ENCODE measurements around the gene SHC1.

SHC1 gene

DNA sequence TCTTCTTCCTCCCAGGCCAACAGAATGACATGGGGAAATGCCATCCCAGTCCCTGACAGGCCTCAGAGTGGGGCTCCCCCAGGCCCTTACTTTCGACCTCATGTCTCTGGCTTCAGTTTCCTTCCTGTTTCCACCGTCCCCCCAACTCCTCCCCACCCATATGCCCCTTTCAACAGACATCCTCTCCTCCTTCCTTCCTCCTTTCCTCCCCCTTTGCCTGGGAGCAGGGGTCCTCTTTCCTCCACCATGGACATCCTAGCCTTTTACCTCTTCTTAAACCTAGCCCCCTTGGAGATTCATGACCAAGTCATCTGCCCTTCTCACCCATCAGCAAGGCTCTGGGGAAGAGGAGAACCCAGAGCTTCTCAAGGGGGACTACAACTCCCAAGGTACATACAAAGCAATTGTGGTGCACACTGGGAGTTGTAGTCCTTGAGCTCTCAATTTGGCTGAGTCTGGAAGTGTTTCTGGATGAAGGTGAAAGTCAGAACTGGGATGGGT is 36.1 kb upstream of the SHC1 start:
- peak overlapping the region; percentile 68 for H3K27ac ChIP-seq (ENCODE audit: low read depth, low read length)
- H3K4me2 ChIP-seq (ENCODE audit: low read length), result peak overlapping the region; percentile 93
- H4K20me1 ChIP-seq (ENCODE audit: control insufficient read depth, insufficient read depth, low read depth, low read length), result no peaks in the 10 kb centered on the region
- no peaks in the 10 kb centered on the region for H3K27me3 ChIP-seq (ENCODE audit: control insufficient read depth, low read length)
- H3K9me2 ChIP-seq (replicated peaks; ENCODE audit: control insufficient read depth, low read length), result no peaks in the 10 kb centered on the region
- H3K4me1 ChIP-seq (ENCODE audit: control insufficient read depth, low read length), result peaks cover 75% of the 10 kb centered on the region
- no peaks in the 10 kb centered on the region for H3K9me3 ChIP-seq (ENCODE audit: control insufficient read depth, insufficient read depth, low read length)
- TF ChIP-seq, protein P1, sequence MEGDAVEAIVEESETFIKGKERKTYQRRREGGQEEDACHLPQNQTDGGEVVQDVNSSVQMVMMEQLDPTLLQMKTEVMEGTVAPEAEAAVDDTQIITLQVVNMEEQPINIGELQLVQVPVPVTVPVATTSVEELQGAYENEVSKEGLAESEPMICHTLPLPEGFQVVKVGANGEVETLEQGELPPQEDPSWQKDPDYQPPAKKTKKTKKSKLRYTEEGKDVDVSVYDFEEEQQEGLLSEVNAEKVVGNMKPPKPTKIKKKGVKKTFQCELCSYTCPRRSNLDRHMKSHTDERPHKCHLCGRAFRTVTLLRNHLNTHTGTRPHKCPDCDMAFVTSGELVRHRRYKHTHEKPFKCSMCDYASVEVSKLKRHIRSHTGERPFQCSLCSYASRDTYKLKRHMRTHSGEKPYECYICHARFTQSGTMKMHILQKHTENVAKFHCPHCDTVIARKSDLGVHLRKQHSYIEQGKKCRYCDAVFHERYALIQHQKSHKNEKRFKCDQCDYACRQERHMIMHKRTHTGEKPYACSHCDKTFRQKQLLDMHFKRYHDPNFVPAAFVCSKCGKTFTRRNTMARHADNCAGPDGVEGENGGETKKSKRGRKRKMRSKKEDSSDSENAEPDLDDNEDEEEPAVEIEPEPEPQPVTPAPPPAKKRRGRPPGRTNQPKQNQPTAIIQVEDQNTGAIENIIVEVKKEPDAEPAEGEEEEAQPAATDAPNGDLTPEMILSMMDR (IDR thresholded peaks at IDR 0.05; ENCODE audit: low read depth, low read length, poor library complexity, severe bottlenecking), result no peak
- no peak for TF ChIP-seq EZH2phosphoT487 (IDR thresholded peaks at IDR 0.05; ENCODE audit: borderline replicate concordance, low read length)
- peak overlapping the region; percentile 93 for H3K4me3 ChIP-seq (ENCODE audit: low read length)
- no peaks in the 10 kb centered on the region for H3K36me3 ChIP-seq (ENCODE audit: control insufficient read depth, low read length)
- peaks cover 20% of the 10 kb centered on the region; the same call in 1 of the 2 replicates for H3F3A ChIP-seq (ENCODE audit: control insufficient read depth, insufficient read depth)
- peaks cover 28% of the 10 kb centered on the region for H3K79me2 ChIP-seq (ENCODE audit: control insufficient read depth, low read length)

DNA sequence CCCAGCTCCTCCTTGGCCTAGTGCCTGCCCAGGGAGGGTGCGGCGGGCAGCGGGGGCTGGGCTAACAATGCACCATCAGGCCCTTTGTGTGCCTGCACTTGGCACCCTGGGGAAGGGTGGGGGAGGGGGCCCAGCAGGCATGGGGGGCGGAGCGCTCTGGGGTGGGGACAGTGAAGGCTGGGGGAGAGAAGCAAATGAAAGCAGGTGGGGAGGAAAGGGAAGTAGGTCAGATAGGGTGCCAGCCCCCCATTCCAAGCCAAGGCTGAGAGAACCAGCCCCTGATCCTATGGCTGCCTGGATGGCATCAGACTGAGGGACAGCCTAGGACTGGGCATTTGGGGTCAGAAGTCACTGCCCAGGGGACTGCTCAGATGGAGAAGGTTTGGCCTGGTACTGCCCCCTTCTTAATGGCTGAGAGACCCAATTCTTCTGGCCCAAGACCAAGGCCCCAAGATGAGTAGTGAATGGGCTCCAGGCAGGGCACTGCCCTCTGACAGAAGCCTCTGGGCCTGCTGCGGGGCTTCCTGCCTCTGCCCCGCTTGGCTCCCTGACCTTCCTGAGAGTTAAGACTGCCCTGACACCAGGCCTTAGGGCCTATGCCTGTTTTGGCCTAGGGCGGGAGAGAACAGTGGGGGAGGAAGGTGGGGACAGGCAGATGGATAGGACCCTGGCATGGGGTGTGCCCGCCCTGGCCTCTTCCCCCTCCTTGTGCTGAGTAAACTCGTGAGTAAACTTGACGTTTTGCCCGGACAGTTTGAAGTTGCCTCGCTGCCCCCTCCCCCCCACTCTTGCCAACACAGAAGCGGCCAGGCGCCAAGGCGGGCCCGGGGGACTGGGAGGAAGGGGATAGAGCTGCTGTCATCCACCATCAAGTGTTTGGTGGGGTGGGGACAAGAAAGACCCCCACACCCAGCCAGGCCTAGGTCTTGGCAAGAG is 34.8 kb upstream of the SHC1 start:
- Histone ChIP-seq H3K4me1 (ENCODE audit: control insufficient read depth, low read length) (peaks cover 75% of the 10 kb centered on the region), H3K27me3 (ENCODE audit: control insufficient read depth, low read length) (no peaks in the 10 kb centered on the region), H4K20me1 (ENCODE audit: control insufficient read depth, insufficient read depth, low read depth, low read length) (no peaks in the 10 kb centered on the region), H3K9me3 (ENCODE audit: control insufficient read depth, insufficient read depth, low read length) (no peaks in the 10 kb centered on the region), H3K79me2 (ENCODE audit: control insufficient read depth, low read length) (peaks cover 28% of the 10 kb centered on the region), H3K27ac (ENCODE audit: low read depth, low read length) (peak overlapping the region; percentile 68), H3K4me2 (ENCODE audit: low read length) (peak overlapping the region; percentile 93), H3K4me3 (ENCODE audit: low read length) (peak overlapping the region; percentile 93), H3K36me3 (ENCODE audit: control insufficient read depth, low read length) (no peaks in the 10 kb centered on the region), H3F3A (ENCODE audit: control insufficient read depth, insufficient read depth) (peaks cover 23% of the 10 kb centered on the region), H3K9me2 (replicated peaks; ENCODE audit: control insufficient read depth, low read length) (no peaks in the 10 kb centered on the region)
- TF ChIP-seq, protein P1 (IDR thresholded peaks at IDR 0.05; ENCODE audit: low read depth, low read length, poor library complexity, severe bottlenecking), result no peak
- no peak for TF ChIP-seq EZH2phosphoT487 (IDR thresholded peaks at IDR 0.05; ENCODE audit: borderline replicate concordance, low read length)

DNA sequence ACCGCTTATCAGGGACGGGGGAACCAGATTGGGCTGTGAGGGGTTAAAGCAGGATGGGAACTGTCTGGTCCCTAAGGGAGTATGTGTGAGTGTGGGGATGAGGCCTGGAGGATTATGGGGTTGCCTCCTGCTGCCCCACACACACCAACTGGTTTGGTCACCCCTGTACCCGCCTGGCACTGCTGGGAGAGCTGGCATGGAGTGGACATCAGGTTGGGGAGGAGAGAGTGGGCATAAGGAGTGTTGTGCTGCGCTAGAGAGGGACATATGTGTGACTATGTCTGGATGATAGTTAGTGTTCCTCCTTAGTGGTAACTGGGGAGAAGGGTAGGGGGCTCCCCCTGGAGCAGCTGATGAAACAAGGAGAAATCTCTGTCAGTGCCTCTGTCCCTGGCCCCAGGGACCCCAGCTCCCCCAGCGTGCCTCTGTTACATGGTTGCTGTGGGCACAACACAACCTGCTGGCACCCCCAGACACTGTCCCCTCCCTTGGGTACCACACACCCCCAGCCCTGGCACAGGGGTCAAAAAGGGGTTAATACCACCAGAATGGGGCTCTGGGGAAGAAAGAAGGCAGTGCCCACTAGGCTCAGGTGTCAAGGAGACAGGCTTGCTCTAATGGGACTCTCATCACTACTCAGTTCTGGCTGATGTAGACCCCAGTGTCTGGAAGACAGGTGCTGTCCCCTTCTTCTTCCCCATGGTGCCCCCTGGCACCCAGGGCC is 34.0 kb upstream of the SHC1 start:
- H3K4me2 ChIP-seq (ENCODE audit: low read length), result peak overlapping the region; percentile 93
- H3K9me3 ChIP-seq (ENCODE audit: control insufficient read depth, insufficient read depth, low read length), result no peaks in the 10 kb centered on the region
- TF ChIP-seq, protein P1 (IDR thresholded peaks at IDR 0.05; ENCODE audit: low read depth, low read length, poor library complexity, severe bottlenecking), result peak; percentile 10
- no peak for TF ChIP-seq EZH2phosphoT487 (IDR thresholded peaks at IDR 0.05; ENCODE audit: borderline replicate concordance, low read length)
- no peaks in the 10 kb centered on the region for H3K9me2 ChIP-seq (replicated peaks; ENCODE audit: control insufficient read depth, low read length)
- H3F3A ChIP-seq (ENCODE audit: control insufficient read depth, insufficient read depth), result peaks cover 31% of the 10 kb centered on the region
- no peaks in the 10 kb centered on the region for H4K20me1 ChIP-seq (ENCODE audit: control insufficient read depth, insufficient read depth, low read depth, low read length)
- peak overlapping the region; percentile 93 for H3K4me3 ChIP-seq (ENCODE audit: low read length)
- H3K27ac ChIP-seq (ENCODE audit: low read depth, low read length), result peak overlapping the region; percentile 68
- peaks cover 75% of the 10 kb centered on the region for H3K4me1 ChIP-seq (ENCODE audit: control insufficient read depth, low read length)
- H3K27me3 ChIP-seq (ENCODE audit: control insufficient read depth, low read length), result no peaks in the 10 kb centered on the region
- no peaks in the 10 kb centered on the region for H3K36me3 ChIP-seq (ENCODE audit: control insufficient read depth, low read length)
- H3K79me2 ChIP-seq (ENCODE audit: control insufficient read depth, low read length), result peaks cover 28% of the 10 kb centered on the region

Data from DOHH2 (cell line).